GM12878 (cell line): ENCODE results near the gene BCAS4. TPM values are rescaled to one million over a fixed set of nuclear protein-coding genes. Genes with fewer than 3 reads are reported as not detected.

ENCODE experiments used
- ASH2L ChIP-seq: fragments of 300-600, 200-600 bp; sonication (generic); IDR thresholded peaks from 2 replicates; pipeline ENCODE4 v1.6.1; 2017; ENCODE audit warnings: low read depth, mild to moderate bottlenecking, borderline replicate concordance
- CBX5 ChIP-seq: sonication (generic); IDR thresholded peaks from 2 replicates; pipeline ENCODE4 v1.6.1; 2016; ENCODE audit warnings: low read depth, moderate library complexity, mild to moderate bottlenecking, inconsistent platforms
- CHD2 ChIP-seq: IDR thresholded peaks from 2 replicates; pipeline ENCODE4 v1.6.1; 2011; ENCODE audit warnings: low read depth, low read length, improper control_type of control experiment, borderline replicate concordance
- CHD4 ChIP-seq: fragments of 200-600 bp; sonication (generic); IDR thresholded peaks from 2 replicates; pipeline ENCODE4 v1.6.1; 2016; ENCODE audit warnings: mild to moderate bottlenecking
- CREB1 ChIP-seq: IDR thresholded peaks from 2 replicates; pipeline ENCODE4 v1.6.1; 2012; ENCODE audit warnings: low read depth, mild to moderate bottlenecking, inconsistent platforms
- DPF2 ChIP-seq: fragments of 450-650 bp; IDR thresholded peaks from 2 replicates; pipeline ENCODE4 v1.6.1; 2017; ENCODE audit warnings: mild to moderate bottlenecking
- EED ChIP-seq: sonication (generic); IDR thresholded peaks from 2 replicates; pipeline ENCODE4 v1.6.1; 2016; ENCODE audit warnings: antibody characterized with exemption, low read depth
- FOXM1 ChIP-seq: IDR thresholded peaks from 2 replicates; pipeline ENCODE4 v1.6.1; 2012; ENCODE audit warnings: low read depth, mild to moderate bottlenecking, inconsistent platforms, low read length, moderate library complexity
- HDAC2 ChIP-seq: fragments of 200-600 bp; sonication (generic); IDR thresholded peaks from 2 replicates; pipeline ENCODE4 v1.6.1; 2017
- KLF5 ChIP-seq: fragments of 450-650 bp; IDR thresholded peaks from 2 replicates; pipeline ENCODE4 v1.6.1; 2014; ENCODE audit warnings: mild to moderate bottlenecking; ENCODE audit not compliant: partially characterized antibody
- MAX ChIP-seq: IDR thresholded peaks from 2 replicates; pipeline ENCODE4 v1.6.1; 2012; ENCODE audit warnings: low read depth, low read length, improper control_type of control experiment
- MTA2 ChIP-seq: fragments of 450-650 bp; IDR thresholded peaks from 2 replicates; pipeline ENCODE4 v1.6.1; 2016; ENCODE audit warnings: low read depth, mild to moderate bottlenecking, moderate library complexity
- NBN ChIP-seq: fragments of 450-650 bp; IDR thresholded peaks from 2 replicates; pipeline ENCODE4 v1.6.1; 2016
- PAX5 ChIP-seq: IDR thresholded peaks from 2 replicates; pipeline ENCODE4 v1.6.1; 2011; ENCODE audit warnings: low read depth, low read length, borderline replicate concordance
- POLR2AphosphoS2 ChIP-seq: IDR thresholded peaks from 2 replicates; pipeline ENCODE4 v1.6.1; 2011; ENCODE audit warnings: low read depth, mild to moderate bottlenecking, low read length, improper control_type of control experiment, moderate library complexity
- RAD51 ChIP-seq: fragments of 450-650 bp; IDR thresholded peaks from 2 replicates; pipeline ENCODE4 v1.6.1; 2016; ENCODE audit warnings: moderate library complexity, mild to moderate bottlenecking, inconsistent platforms
- RB1 ChIP-seq: fragments of 450-650 bp; formaldehyde crosslinking; IDR thresholded peaks from 2 replicates; pipeline ENCODE4 v1.6.1; 2017; ENCODE audit warnings: mild to moderate bottlenecking, borderline replicate concordance
- RUNX3 ChIP-seq: IDR thresholded peaks from 2 replicates; pipeline ENCODE4 v1.6.1; 2012; ENCODE audit warnings: low read length, inconsistent platforms
- SIN3A ChIP-seq: IDR thresholded peaks from 2 replicates; pipeline ENCODE4 v1.6.1; 2012; ENCODE audit warnings: low read depth, low read length, improper control_type of control experiment
- SIX5 ChIP-seq: IDR thresholded peaks from 2 replicates; pipeline ENCODE4 v1.6.1; 2011; ENCODE audit warnings: mild to moderate bottlenecking, low read depth, low read length, moderate library complexity; ENCODE audit not compliant: severe bottlenecking
- SP1 ChIP-seq: IDR thresholded peaks from one replicate; pipeline ENCODE4 v1.6.1; 2011; ENCODE audit warnings: low read depth, low read length
- SUPT20H ChIP-seq: IDR thresholded peaks from 2 replicates; pipeline ENCODE4 v1.6.1; 2011; ENCODE audit warnings: low read depth, mild to moderate bottlenecking, low read length, moderate library complexity, borderline replicate concordance; ENCODE audit not compliant: control insufficient read depth
- YY1 ChIP-seq: IDR thresholded peaks from 2 replicates; pipeline ENCODE4 v1.6.1; 2011; ENCODE audit warnings: low read depth, mild to moderate bottlenecking, low read length
- ZNF217 ChIP-seq: fragments of 450-650 bp; IDR thresholded peaks from 2 replicates; pipeline ENCODE4 v1.6.1; 2017; ENCODE audit warnings: antibody characterized with exemption, mild to moderate bottlenecking
- ZNF622 ChIP-seq: fragments of 450-650 bp; IDR thresholded peaks from 2 replicates; pipeline ENCODE4 v1.6.1; 2017; ENCODE audit warnings: mild to moderate bottlenecking, inconsistent platforms
- ZZZ3 ChIP-seq: IDR thresholded peaks from 2 replicates; pipeline ENCODE4 v1.6.1; 2011; ENCODE audit warnings: low read depth; ENCODE audit not compliant: control insufficient read depth, insufficient read length
- polyA plus RNA-seq, 11 experiments: library from polyadenylated mRNA; depleted of rRNA in 4 of 11; unstranded in 6 of 11; stranded (reverse) in 5 of 11; fragments of >200 nt; fragmentation: Nextera tagmentation in 4 of 11; fragmentation: Illumina TruSeq in 1 of 11; extraction: Ambion mirVana in 4 of 11; extraction: Trizol in 1 of 11; gene quantifications; 1 replicate in 1 of 11; 2 replicates in 10 of 11; pipeline versions ENCODE4 v1.2.1 to v1.2.3, GENCODE V29; 2011 to 2016; ENCODE audit warnings: inconsistent platforms in 2 of 11, missing spikeins in 2 of 11, low read depth in 1 of 11
- total RNA-seq, 4 experiments: library from RNA; depleted of rRNA in 3 of 4; stranded (reverse); fragments of >200 nt in 3 of 4; fragmentation: Illumina TruSeq in 1 of 4; extraction: Trizol in 1 of 4; gene quantifications; 2 replicates each; pipeline versions ENCODE4 v1.2.1 to v1.2.3, GENCODE V29; 2013 to 2021
- TF ChIP-seq, protein P1 (sequence below): fragments of 450-650 bp; IDR thresholded peaks from 2 replicates; pipeline ENCODE4 v1.6.1; 2018; ENCODE audit warnings: mild to moderate bottlenecking, low read depth, moderate library complexity; ENCODE audit not compliant: partially characterized antibody
- TF ChIP-seq, protein P2 (sequence below): fragments of 450-650 bp; IDR thresholded peaks from 2 replicates; pipeline ENCODE4 v1.6.1; 2014; ENCODE audit warnings: mild to moderate bottlenecking

The BCAS4 gene
- total and polyA plus RNA-seq, 10 of the 15 experiments (the other 5 are each of a cell fraction or from before 2014, with no cell fraction given) = 14.8 to 214 (median 65.3) TPM

DNA sequence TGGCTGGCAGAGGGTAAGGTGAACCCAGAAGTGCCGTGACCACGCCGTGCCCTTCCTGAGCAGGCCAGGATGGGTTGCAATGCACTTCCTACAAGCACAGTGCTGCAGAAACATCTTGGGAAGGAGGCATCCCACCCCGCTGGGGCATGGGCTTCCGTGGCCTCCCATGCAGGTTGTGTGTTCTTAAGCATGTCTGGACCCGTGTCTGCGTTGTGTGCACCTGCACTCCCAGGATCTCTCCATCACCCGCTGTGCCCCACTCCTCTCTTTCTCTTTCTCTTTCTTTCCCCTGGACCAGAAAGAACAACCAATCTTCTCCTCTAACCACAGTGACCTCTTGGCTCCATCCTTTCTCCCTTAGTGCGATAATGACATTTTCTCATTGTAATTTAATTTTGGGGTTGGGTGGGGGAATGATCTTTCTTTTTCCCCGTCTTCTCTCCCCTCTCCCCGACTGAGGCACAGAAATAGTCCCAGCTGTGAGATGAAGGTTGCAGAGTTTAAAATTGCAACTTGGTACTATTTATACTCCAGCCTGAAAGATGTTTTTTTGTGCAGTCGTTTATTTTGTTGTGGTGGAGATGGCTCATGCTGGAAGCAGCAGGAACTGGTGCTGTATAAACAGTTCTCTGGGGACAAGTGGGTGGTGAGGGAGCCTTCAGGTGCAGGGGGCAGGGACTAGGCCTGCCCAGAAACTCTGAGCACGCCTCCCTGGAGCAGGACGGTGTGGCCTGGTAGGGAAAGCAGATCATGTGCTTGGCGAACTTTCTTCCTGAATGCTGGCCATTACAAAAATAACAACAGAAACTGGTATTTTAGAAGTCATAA is 20.5 kb downstream of the BCAS4 start (continued):
- TF ChIP-seq CHD2 (no peak), CREB1 (no peak), KLF5 (no peak), POLR2AphosphoS2 (no peak), YY1 (no peak), EED (peak; percentile 39), HDAC2 (no peak), CBX5 (no peak), ZNF217 (no peak), ZNF622 (no peak), SIN3A (no peak), ASH2L (no peak), CHD4 (no peak), MTA2 (peak; percentile 33; the same call in 1 of the 2 replicates), DPF2 (no peak), FOXM1 (no peak), ZZZ3 (no peak), RAD51 (peak; percentile 31; the same call in 1 of the 2 replicates), PAX5 (no peak), RUNX3 (peak; percentile 43), RB1 (no peak), SIX5 (no peak), MAX (peak; percentile 47; the same call in 1 of the 2 replicates), NBN (peak; percentile 66), SP1 (no peak), SUPT20H (no peak)
- TF ChIP-seq, protein P1, sequence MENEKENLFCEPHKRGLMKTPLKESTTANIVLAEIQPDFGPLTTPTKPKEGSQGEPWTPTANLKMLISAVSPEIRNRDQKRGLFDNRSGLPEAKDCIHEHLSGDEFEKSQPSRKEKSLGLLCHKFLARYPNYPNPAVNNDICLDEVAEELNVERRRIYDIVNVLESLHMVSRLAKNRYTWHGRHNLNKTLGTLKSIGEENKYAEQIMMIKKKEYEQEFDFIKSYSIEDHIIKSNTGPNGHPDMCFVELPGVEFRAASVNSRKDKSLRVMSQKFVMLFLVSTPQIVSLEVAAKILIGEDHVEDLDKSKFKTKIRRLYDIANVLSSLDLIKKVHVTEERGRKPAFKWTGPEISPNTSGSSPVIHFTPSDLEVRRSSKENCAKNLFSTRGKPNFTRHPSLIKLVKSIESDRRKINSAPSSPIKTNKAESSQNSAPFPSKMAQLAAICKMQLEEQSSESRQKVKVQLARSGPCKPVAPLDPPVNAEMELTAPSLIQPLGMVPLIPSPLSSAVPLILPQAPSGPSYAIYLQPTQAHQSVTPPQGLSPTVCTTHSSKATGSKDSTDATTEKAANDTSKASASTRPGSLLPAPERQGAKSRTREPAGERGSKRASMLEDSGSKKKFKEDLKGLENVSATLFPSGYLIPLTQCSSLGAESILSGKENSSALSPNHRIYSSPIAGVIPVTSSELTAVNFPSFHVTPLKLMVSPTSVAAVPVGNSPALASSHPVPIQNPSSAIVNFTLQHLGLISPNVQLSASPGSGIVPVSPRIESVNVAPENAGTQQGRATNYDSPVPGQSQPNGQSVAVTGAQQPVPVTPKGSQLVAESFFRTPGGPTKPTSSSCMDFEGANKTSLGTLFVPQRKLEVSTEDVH = no peak
- TF ChIP-seq, protein P2, sequence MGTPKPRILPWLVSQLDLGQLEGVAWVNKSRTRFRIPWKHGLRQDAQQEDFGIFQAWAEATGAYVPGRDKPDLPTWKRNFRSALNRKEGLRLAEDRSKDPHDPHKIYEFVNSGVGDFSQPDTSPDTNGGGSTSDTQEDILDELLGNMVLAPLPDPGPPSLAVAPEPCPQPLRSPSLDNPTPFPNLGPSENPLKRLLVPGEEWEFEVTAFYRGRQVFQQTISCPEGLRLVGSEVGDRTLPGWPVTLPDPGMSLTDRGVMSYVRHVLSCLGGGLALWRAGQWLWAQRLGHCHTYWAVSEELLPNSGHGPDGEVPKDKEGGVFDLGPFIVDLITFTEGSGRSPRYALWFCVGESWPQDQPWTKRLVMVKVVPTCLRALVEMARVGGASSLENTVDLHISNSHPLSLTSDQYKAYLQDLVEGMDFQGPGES = no peak
